Panc1 (cell line): ENCODE results near the gene SUPT6H. TPM values are rescaled to one million over a fixed set of nuclear protein-coding genes. Genes with fewer than 3 reads are reported as not detected.
"Not testable (repeated sequence)": the region's sequence is repeated elsewhere in the genome, so short reads cannot be mapped to it uniquely, and the experiment has no call there.

Source experiments
- ATAC-seq: fragments of 200-7000 bp; cut with Tn5 transposase; 2 replicates; pipeline ENCODE4 v1.9.1; 2020; ENCODE audit warnings: mild to moderate bottlenecking, moderate library complexity
- BruUV-seq: library from RNA; stranded (reverse); fragments of 400-500 nt; replicated peaks from 2 replicates; lab custom pipeline; 2021; lab: Mats Ljungman, UMichigan
- CTCF ChIA-PET: fragments of 300-600 bp; sonication (Branson Sonifier 250); formaldehyde crosslinking; loops from one replicate; lab custom pipeline; 2022; ENCODE audit warnings: antibody characterized with exemption; lab: Charles Lee
- POLR2A ChIA-PET: fragments of 300-600 bp; sonication (Branson Sonifier 250); formaldehyde crosslinking; loops from one replicate; lab custom pipeline; 2022; ENCODE audit warnings: antibody characterized with exemption; lab: Charles Lee
- DNase-seq: peaks from one replicate; pipeline ENCODE4 v3.0.0-alpha.2; 2010; ENCODE audit warnings: low read depth, low spot score
- H3K27ac ChIP-seq: 2 replicates; pipeline ENCODE4 v1.5.1; 2011; ENCODE audit warnings: mild to moderate bottlenecking, low read length, inconsistent platforms
- H3K27me3 ChIP-seq: fragments of 200-500 bp; sonication (Bioruptor generic); 2 replicates; pipeline ENCODE4 v1.6.0; 2014; ENCODE audit warnings: low read length, inconsistent platforms; ENCODE audit not compliant: control insufficient read depth, insufficient read depth
- H3K36me3 ChIP-seq: fragments of 200-500 bp; sonication (Bioruptor generic); 2 replicates; pipeline ENCODE4 v1.5.1; 2014; ENCODE audit warnings: inconsistent platforms, mild to moderate bottlenecking, low read length, moderate library complexity; ENCODE audit not compliant: control insufficient read depth, insufficient read depth
- H3K4me1 ChIP-seq: 2 replicates; pipeline ENCODE4 v1.5.1; 2011; ENCODE audit warnings: inconsistent platforms, mild to moderate bottlenecking, low read length, moderate library complexity; ENCODE audit not compliant: control insufficient read depth, insufficient read depth
- H3K4me3 ChIP-seq, 2 experiments: 2 replicates each; pipeline ENCODE4 v1.5.1; 2011 to 2012; ENCODE audit warnings: low read depth in 2 of 2, low read length in 2 of 2, mild to moderate bottlenecking in 2 of 2, inconsistent platforms in 1 of 2, moderate library complexity in 1 of 2
- H3K9me3 ChIP-seq: fragments of 200-500 bp; sonication (Bioruptor generic); 2 replicates; pipeline ENCODE4 v1.5.1; 2014; ENCODE audit warnings: low read depth, mild to moderate bottlenecking, inconsistent platforms, low read length, moderate library complexity; ENCODE audit not compliant: control insufficient read depth, insufficient read depth
- POLR2AphosphoS5 ChIP-seq: IDR thresholded peaks from 2 replicates; pipeline ENCODE4 v1.6.1; 2012; ENCODE audit warnings: mild to moderate bottlenecking, low read depth, low read length, moderate library complexity
- SIN3A ChIP-seq: IDR thresholded peaks from 2 replicates; pipeline ENCODE4 v1.6.1; 2012; ENCODE audit warnings: low read depth, mild to moderate bottlenecking, low read length, moderate library complexity, borderline replicate concordance; ENCODE audit not compliant: insufficient read depth
- in situ Hi-C: cut with HindIII; loops from 2 replicates; pipeline ENCODE4 v1.10.0; 2016; ENCODE audit warnings: low sequenced_read_pairs, low pct_unique_long_range_greater_than_20kb
- intact Hi-C: fragments of 100-400 bp; cut with micrococcal nuclease; formaldehyde crosslinking; loops from one replicate; pipeline ENCODE4 v1.10.0; 2022; ENCODE audit not compliant: unreplicated experiment
- total RNA-seq: library from RNA; stranded (reverse); gene quantifications from one replicate; pipeline ENCODE4 v1.2.1, GENCODE V29; 2021; ENCODE audit not compliant: unreplicated experiment
- TF ChIP-seq, protein P1 (sequence below), 2 experiments: IDR thresholded peaks; 2 replicates each; pipeline ENCODE4 v1.6.1; 2011 to 2012; ENCODE audit warnings: low read depth in 2 of 2, control low read depth in 1 of 2, low read length in 1 of 2, mild to moderate bottlenecking in 1 of 2, moderate library complexity in 1 of 2; ENCODE audit not compliant: insufficient read depth in 1 of 2
- TF ChIP-seq, protein P2 (sequence below): fragments of 450-650 bp; IDR thresholded peaks from 2 replicates; pipeline ENCODE4 v1.5.1; 2017; ENCODE audit warnings: mild to moderate bottlenecking

The SUPT6H gene
- total RNA-seq, 1 experiment from 2014 or later: 108 TPM

DNA sequence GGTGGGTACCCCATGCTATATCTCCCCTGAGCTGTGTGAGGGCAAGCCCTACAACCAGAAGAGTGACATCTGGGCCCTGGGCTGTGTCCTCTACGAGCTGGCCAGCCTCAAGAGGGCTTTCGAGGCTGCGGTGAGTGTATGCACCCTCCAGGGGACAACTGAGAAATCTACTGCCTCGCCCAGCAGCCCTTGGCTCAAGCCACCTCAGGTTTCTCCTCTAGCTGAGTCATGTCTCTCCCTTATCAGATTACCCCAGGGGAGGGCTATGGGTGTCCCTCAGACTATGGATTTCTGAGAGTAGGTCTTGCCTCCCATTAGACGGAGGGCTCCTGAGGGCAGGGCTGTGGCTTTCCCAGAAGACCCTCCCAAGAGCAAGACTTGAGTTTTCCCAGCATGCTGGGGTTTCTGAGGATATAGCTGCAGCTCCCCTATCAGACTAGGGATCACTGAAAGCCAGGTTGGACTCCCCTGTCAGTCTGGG lies 73.3 kb downstream of the SUPT6H start:
- DNase-seq: no peak
- POLR2A ChIA-PET: no interaction called here

DNA sequence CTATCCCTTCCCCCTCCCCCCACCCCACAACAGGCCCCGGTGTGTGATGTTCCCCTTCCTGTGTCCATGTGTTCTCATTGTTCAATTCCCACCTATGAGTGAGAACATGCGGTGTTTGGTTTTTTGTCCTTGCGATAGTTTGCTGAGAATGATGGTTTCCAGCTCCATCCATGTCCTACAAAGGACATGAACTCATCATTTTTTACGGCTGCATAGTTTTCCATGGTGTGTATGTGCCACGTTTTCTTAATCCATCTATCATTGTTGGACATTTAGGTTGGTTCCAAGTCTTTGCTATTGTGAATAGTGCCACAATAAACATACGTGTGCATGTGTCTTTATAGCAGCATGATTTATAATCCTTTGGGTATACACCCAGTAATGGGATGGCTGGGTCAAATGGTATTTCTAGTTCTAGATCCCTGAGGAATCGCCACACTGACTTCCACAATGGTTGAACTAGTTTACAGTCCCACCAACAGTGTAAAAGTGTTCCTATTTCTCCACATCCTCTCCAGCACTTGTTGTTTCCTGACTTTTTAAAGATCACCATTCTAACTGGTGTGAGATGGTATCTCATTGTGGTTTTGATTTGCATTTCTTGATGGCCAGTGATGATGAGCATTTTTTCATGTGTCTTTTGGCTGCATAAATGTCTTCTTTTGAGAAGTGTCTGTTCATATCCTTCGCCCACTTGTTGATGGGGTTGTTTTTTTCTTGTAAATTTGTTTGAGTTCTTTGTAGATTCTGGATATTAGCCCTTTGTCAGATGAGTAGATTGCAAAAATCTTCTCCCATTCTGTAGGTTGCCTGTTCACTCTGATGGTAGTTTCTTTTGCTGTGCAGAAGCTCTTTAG lies 74.1 kb downstream of the SUPT6H start:
- H3K9me3 ChIP-seq, BruUV-seq, H3K27me3 ChIP-seq, intact Hi-C loops, H3K27ac ChIP-seq, ATAC-seq, DNase-seq, in situ Hi-C loops, H3K4me3 ChIP-seq, H3K36me3 ChIP-seq, H3K4me1 ChIP-seq: not testable (repeated sequence)
- POLR2A ChIA-PET: interaction anchor here (0.7 kb wide), 1 partner anchor 60 kb away, joined by 3 read pairs; no protein-coding TSS in a partner anchor
- CTCF ChIA-PET: interaction anchor here (0.8 kb wide), 1 partner anchor 9 kb away, joined by 3 read pairs; no protein-coding TSS in a partner anchor

More for the DNA sequence above, 73.3 kb downstream of the SUPT6H start:
- no TSS peak for BruUV-seq
- CTCF ChIA-PET: interaction anchor here (0.8 kb wide), 1 partner anchor 8 kb away, joined by 3 read pairs; no protein-coding TSS in a partner anchor
- Histone ChIP-seq H3K36me3 (no peaks in the 10 kb centered on the region), H3K27ac (no peak overlapping the region), H3K4me1 (no peaks in the 10 kb centered on the region), H3K9me3 (no peaks in the 10 kb centered on the region), H3K4me3 (no peak overlapping the region), H3K27me3 (no peaks in the 10 kb centered on the region)
- intact Hi-C loops: no loop called here
- ATAC-seq: peak; percentile 46
- in situ Hi-C loops: no loop called here
- TF ChIP-seq, protein P1, sequence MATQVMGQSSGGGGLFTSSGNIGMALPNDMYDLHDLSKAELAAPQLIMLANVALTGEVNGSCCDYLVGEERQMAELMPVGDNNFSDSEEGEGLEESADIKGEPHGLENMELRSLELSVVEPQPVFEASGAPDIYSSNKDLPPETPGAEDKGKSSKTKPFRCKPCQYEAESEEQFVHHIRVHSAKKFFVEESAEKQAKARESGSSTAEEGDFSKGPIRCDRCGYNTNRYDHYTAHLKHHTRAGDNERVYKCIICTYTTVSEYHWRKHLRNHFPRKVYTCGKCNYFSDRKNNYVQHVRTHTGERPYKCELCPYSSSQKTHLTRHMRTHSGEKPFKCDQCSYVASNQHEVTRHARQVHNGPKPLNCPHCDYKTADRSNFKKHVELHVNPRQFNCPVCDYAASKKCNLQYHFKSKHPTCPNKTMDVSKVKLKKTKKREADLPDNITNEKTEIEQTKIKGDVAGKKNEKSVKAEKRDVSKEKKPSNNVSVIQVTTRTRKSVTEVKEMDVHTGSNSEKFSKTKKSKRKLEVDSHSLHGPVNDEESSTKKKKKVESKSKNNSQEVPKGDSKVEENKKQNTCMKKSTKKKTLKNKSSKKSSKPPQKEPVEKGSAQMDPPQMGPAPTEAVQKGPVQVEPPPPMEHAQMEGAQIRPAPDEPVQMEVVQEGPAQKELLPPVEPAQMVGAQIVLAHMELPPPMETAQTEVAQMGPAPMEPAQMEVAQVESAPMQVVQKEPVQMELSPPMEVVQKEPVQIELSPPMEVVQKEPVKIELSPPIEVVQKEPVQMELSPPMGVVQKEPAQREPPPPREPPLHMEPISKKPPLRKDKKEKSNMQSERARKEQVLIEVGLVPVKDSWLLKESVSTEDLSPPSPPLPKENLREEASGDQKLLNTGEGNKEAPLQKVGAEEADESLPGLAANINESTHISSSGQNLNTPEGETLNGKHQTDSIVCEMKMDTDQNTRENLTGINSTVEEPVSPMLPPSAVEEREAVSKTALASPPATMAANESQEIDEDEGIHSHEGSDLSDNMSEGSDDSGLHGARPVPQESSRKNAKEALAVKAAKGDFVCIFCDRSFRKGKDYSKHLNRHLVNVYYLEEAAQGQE (IDR thresholded peaks at IDR 0.05; ENCODE audit: insufficient read depth in 1 of 2, low read depth in 2 of 2, low read length in 1 of 2): no peak

DNA sequence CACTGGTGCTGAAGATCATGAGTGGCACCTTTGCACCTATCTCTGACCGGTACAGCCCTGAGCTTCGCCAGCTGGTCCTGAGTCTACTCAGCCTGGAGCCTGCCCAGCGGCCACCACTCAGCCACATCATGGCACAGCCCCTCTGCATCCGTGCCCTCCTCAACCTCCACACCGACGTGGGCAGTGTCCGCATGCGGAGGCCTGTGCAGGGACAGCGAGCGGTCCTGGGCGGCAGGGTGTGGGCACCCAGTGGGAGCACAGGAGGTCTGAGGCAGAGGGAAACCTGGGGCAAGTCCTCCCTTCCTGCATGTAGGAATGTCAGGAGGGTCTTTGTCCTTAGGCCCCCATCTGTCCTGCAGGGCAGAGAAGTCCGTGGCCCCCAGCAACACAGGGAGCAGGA lies 75.3 kb downstream of the SUPT6H start:
- TF ChIP-seq, protein P2, sequence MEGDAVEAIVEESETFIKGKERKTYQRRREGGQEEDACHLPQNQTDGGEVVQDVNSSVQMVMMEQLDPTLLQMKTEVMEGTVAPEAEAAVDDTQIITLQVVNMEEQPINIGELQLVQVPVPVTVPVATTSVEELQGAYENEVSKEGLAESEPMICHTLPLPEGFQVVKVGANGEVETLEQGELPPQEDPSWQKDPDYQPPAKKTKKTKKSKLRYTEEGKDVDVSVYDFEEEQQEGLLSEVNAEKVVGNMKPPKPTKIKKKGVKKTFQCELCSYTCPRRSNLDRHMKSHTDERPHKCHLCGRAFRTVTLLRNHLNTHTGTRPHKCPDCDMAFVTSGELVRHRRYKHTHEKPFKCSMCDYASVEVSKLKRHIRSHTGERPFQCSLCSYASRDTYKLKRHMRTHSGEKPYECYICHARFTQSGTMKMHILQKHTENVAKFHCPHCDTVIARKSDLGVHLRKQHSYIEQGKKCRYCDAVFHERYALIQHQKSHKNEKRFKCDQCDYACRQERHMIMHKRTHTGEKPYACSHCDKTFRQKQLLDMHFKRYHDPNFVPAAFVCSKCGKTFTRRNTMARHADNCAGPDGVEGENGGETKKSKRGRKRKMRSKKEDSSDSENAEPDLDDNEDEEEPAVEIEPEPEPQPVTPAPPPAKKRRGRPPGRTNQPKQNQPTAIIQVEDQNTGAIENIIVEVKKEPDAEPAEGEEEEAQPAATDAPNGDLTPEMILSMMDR: no peak
- TF ChIP-seq SIN3A (no peak), POLR2AphosphoS5 (no peak)
- Histone ChIP-seq H3K27me3 (no peaks in the 10 kb centered on the region), H3K36me3 (no peaks in the 10 kb centered on the region), H3K9me3 (no peaks in the 10 kb centered on the region), H3K27ac (no peak overlapping the region), H3K4me3 (no peak overlapping the region), H3K4me1 (no peaks in the 10 kb centered on the region)
- ATAC-seq: no peak
- BruUV-seq: no TSS peak
- intact Hi-C loops: no loop called here
- in situ Hi-C loops: no loop called here
- ChIA-PET CTCF (no interaction called here), POLR2A (interaction anchor here (0.7 kb wide), 1 partner anchor 61 kb away, joined by 3 read pairs; no protein-coding TSS in a partner anchor)
- no peak for DNase-seq
